GM18951 (cell line): ENCODE data around the gene RAD51B.
"Not testable (repeated sequence)": the region's sequence is repeated elsewhere in the genome, so short reads cannot be mapped to it uniquely, and the experiment has no call there.

ENCODE experiments used
- POLR2A ChIP-seq: IDR thresholded peaks from 4 replicates; pipeline ENCODE4 v1.6.1; 2011; ENCODE audit warnings: mild to moderate bottlenecking; ENCODE audit not compliant: insufficient read length, insufficient read depth; ENCODE audit errors: extremely low read depth
- in situ Hi-C: fragments of 300-500 bp; cut with MboI; formaldehyde crosslinking; loops from one replicate; pipeline ENCODE4 v1.12.0; 2022; ENCODE audit warnings: low sequenced_read_pairs, mixed read lengths, inconsistent platforms; ENCODE audit not compliant: unreplicated experiment

RAD51B gene

GRCh38 chr14:68295316-68295816 is 475.8 kb downstream of the RAD51B start:
- in situ Hi-C loops, result no loop called here
- TF ChIP-seq POLR2A, result no peak

- in situ Hi-C loops, result no loop called here
- TF ChIP-seq POLR2A, result no peak
Measured at GRCh38 chr14:68297039-68297438, 477.5 kb downstream of the RAD51B start.

GRCh38 chr14:68297876-68298468 is 478.4 kb downstream of the RAD51B start:
- in situ Hi-C loops, result no loop called here
- TF ChIP-seq POLR2A, result no peak

- in situ Hi-C loops, result no loop called here
Measured at GRCh38 chr14:68300608-68301007, 481.0 kb downstream of the RAD51B start.

GRCh38 chr14:68301219-68301618 is 481.6 kb downstream of the RAD51B start:
- in situ Hi-C loops, result no loop called here
- no peak for TF ChIP-seq POLR2A

More at GRCh38 chr14:68300608-68301007, 481.0 kb downstream of the RAD51B start:
- TF ChIP-seq POLR2A, result no peak

DNA sequence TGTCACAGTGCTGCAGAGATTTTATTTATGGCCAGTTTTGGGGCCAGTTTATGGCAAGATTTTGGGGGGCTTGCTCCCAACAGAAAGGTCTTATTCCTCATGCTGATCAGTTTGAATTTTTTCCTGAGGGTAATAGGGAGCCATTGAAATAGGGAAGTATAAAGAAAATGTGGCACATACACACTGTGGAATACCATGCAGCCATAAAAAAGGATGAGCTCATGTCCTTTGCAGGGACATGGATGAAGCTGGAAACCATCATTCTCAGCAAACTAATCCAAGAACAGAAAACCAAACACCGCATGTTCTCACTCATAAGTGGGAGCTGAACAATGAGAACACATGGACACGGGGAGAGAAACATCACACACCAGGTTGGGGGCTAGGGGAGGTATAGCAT is 483.4 kb downstream of the RAD51B start:
- in situ Hi-C loops, result not testable (repeated sequence)

DNA sequence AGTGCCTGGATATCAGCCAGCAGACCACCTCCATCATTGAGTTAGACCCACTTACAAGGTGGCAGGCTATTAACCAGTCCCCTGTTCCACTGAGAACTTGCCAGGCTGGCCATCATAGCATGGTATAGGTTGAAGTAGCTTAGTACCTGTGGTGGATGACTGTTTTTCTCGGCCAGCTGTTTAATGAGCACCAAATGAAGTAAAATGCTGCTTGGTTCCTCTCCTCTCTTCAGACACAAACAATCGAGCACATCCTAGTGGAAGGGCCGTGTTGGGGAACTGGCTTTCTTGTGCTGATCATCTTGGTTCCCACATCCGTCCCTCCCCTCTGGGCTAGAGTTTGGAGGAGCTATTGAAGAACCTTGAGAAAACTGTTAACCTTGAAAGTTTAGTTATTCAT is 486.2 kb downstream of the RAD51B start:
- no peak for TF ChIP-seq POLR2A
- in situ Hi-C loops, result no loop called here

DNA sequence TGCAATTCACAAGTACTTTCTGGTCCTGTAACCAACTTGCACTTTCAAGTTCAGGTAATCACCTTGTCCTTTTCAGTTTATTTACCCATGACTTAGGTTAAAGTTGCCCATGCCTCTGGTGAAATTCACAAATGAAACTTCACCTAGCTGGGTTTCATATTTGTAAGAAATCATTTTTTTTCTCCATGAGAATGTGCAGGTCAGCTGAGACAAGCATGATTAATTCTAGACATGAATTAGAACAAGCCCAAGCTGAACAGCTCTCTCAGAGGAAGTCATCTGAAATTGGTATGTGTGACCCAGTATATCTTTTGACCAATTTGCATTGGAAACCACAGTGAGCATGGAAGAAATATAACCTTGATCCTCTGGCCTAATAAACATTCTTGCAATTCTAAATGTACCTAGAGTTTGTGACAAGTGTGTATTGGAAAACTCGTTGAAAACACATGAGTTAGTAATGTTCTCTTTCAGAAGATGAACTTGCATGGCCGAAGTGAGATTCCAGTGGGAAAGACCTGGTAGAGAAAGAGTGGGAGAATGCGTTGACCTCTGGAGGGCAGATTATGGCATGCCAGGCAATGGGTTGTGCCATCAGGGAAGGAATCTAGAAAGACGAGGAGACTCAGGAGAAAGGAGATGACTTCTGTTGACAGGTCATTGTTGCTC is 486.8 kb downstream of the RAD51B start:
- in situ Hi-C loops, result no loop called here

GRCh38 chr14:68306934-68307789 is 487.6 kb downstream of the RAD51B start:
- TF ChIP-seq POLR2A, result peak; percentile 21
- in situ Hi-C loops, result no loop called here

More for the DNA sequence above, 486.8 kb downstream of the RAD51B start:
- no peak for TF ChIP-seq POLR2A

- in situ Hi-C loops, result no loop called here
Measured at GRCh38 chr14:68307790-68308168, 488.2 kb downstream of the RAD51B start.

GRCh38 chr14:68308726-68309520 is 489.3 kb downstream of the RAD51B start:
- in situ Hi-C loops, result no loop called here
- no peak for TF ChIP-seq POLR2A

More at GRCh38 chr14:68307790-68308168, 488.2 kb downstream of the RAD51B start:
- no peak for TF ChIP-seq POLR2A

GRCh38 chr14:68309616-68310015 is 490.0 kb downstream of the RAD51B start:
- no peak for TF ChIP-seq POLR2A
- in situ Hi-C loops, result no loop called here

GRCh38 chr14:68312300-68312699 is 492.7 kb downstream of the RAD51B start:
- in situ Hi-C loops, result no loop called here
- no peak for TF ChIP-seq POLR2A
